ENCODE measurements around the gene HIPK2.

HIPK2 gene

DNA sequence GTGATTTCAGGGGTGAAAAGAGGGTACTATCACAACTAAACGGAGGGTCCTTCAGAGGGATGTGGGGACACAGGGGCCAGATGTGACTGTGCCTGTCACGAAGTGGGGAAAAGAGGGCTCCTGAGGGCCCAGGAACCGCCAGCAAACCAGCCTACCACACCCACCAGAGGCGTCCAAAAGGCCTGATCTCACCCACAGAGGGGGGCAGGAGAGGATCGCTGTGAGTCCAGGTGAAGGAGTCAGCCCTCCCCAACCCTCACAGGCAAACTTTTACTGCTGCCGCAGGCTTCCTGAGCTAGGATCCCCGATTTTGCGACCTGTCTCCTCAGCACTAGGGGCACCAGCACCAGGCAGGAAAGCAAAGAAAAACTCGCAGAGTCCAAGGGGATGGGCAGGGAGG lies 64.7 kb downstream of the HIPK2 start:
- DNase-seq = no peak

DNA sequence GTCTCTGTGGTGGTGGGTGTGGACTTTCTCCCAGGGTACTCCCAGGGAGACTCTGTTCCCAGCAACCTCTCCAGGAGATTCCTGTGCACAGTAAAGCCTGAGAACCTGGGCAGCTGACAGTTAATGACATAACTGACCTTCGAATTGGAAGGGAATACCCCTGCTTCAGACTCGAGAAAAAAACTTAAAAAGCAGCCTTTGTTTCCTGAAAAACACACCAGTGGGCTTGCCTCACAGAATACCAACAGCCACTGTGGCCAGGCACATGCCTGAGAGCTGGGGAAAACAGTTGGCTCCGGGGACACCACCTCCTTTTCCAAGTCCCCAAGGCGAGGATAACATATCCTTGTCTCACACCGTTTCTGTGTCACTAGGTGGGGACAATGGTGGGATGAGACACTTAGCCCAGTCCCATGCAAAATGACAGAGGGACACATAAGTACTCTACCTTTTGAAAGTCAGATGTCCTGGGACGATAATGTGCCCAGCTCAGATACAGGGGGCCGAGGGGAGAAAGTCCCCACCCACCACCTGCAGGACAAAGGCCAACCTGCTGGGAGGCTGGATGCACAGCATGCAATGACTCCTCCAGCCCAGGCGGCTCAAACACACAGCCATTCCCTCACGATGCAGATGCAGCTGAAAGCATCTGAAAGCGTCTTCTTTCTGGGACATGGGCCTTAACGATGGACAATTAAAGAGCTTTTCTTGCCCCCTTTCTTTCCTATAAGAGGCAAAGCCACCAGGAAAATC lies 65.6 kb downstream of the HIPK2 start:
- no peak for DNase-seq

DNA sequence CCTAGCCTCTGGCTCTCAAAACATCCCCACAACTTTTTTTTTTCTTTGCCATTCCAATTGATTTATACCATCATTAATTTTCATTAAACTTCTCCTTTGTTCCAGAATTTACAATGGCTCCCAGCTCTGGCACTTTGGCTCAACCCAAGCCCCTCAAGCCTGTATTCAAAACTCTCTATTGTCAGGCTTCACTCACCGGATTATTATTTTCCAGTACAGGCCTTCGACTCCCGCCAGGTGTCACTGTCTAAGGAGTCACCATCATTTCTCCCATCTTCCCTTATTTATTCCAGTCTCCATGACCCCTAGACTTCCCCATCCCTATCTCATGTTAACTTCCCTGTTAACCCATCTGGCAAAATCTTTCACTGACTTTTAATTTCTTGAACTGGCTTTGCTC lies 67.8 kb downstream of the HIPK2 start:
- no peak for DNase-seq

DNA sequence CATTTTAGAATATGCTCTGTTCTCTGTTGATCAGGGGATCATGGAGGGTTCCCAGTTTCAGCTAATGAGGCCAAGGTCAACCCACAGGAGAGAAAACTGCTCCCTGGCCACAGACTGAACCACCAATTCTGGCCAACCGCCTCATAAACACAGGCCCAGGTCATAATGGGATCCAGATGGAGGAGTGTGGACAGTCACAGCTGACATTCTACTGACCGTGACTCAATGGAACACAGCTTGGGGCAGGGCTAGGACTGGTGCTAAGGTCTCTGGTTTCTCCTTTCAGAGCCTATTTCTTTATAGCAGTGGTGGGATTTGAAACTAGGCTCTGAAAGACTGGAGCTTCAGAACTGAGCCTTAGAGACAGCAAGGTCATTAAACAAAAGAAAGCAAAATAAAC lies 68.3 kb downstream of the HIPK2 start:
- peak; percentile 48 for DNase-seq

DNA sequence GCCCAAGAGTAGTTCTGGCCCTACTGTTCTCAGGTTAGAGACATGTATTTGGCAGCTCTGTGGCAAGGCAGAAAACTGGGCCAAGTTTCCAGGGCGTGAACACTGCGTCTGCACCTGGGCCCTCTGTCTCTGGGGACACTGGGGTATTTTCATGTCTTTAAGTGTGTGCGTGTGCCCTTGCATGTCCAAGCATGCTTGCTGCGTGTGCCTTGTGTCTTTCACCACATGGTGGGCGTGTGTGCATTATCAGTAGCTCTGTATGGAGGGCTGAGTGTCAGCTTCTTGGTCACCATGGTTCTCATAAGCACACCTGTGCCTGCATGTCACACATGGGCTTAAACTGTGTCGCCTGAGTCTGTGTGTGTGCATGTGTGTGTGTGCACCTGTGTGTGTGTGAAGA lies 69.3 kb downstream of the HIPK2 start:
- DNase-seq = no peak

DNA sequence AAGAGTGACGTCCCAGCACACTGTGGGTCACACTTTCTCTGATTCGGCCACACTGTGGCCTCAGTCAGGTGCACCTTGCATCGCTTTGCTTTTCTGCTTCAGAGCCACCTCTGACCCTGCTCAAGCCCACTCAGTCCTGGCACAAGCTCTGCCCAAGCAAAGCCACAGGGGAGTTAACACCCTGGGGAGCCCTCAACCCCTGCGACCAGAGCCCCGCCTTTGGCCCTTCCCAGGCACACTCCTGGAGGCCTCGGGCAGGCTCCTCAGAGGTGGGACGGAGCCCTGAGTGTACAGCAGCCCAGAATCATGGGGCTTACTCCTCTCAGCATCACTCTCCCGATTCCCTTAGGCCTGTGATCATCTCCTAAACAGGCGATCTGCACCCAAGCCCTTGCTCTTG lies 71.0 kb downstream of the HIPK2 start:
- DNase-seq = no peak

DNA sequence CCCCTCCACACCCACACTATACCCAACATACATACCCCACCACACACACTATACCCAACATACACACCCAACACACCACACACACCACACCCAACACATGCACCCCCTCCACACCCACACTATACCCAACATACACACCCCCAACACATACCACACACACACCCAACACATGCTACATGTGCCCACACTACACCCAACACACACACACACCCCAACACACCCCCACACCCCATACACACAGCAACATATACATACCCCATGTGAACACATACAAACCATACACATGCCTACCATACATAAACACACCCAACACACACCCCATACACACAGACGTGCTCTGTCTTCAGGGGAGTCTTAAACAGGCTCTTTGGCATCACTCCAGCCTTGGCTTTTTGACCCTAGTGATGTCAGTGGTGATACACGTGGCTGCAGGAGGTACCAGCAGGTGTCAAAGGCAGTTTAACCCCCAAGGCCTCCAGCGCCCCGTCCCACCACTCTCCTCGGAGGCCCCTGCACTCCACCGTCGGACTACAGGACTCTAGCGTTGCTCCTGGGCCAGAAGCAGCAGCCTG lies 73.4 kb downstream of the HIPK2 start:
- DNase-seq = no peak

DNA sequence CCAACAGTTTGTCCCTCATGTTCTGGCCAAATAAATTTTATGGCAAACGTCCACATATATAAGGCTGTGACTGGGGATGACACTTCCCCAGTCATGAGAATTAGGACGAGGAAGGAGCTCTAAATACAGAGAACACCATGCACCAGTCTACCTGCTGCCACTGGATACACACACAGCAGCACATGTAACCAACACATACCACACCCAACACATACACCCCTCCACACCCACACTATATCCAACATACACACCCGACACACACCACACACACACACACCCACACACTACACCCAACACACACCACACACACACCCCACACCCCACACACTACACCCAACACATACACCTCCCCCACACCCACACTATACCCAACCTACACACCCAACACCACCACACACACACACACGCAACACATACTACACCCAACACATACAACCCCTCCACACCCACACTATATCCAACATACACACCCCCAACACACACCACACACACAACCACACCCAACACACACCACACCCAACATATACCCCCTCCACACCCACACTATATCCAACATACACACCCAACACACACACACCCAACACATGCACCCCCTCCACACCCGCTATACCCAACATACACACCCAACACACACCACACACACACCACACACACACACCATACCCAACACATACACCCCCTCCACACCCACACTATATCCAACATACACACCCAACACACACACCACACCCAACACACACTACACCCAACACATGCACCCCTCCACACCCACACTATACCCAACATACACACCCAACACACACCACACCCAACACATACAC lies 74.1 kb downstream of the HIPK2 start:
- no peak for DNase-seq

DNA sequence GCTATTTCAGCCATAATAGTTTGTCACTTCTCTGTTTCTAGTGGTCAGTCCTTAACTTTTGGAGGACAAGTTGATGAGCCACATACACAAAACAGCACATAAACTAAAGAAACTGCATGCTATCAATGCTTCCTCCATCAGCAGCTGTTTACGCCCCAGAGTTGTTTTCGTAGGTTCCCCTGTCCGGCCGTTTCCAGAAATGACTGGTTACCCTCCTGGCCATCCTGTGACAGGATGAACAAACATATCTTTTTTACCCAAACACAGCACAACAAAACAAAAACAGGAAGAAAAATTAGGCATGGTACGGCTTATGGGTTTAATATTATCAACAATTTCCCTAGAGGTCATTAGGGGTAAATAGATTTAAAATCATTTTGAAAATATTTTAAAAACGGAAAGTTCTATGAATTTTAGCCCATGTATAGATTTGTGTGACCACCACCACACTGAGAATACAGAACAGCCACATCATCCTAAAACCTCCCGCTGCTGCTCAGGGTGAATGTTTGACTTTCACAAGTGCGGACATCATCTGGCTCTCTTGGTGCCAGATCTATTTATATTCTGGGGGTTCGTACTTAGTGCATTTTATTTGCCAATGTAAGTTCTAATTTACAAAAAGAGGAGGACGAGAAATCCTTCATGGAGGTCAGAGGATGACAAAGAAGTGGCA lies 74.8 kb downstream of the HIPK2 start:
- DNase-seq = no peak

DNA sequence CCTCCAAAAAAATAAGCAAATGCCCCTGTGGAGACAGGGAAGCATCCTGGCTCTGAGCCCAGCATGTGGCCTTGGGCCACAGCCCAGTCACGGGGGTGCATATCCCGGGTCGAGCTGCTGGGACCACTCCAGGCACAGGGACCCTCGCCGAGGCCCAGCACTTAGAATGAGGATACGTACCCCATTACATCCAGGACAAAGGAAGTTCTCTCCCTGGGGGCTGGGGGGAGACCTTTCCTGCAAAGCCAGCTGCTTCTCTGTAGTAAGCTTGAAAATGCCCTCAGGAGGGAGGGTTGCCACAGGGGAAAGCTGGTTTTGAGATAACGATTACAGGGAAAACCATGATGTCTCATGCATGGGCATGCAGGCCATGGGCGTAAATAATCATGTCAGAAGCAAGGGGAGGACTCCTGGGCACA lies 75.5 kb downstream of the HIPK2 start:
- DNase-seq = no peak

DNA sequence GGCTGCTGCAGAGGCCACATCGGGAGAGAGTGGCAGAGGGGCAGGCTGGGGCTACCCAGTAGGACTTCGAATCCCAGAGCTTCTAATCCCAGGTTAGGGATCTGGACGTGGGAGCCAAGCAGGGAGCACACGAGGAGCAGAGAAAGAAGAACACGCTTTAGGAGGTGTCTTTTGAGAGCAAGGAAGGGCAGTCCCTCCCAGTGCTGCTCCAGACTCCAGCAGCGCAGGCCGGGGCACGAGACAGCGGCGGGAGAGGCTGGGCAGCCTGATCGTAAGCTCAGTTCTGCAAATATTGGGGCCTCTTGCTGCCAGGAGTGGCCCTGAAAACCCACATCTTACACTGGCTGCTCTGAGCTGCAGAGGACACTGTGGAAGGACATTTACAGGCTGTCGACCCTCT lies 75.9 kb downstream of the HIPK2 start:
- DNase-seq = no peak

DNA sequence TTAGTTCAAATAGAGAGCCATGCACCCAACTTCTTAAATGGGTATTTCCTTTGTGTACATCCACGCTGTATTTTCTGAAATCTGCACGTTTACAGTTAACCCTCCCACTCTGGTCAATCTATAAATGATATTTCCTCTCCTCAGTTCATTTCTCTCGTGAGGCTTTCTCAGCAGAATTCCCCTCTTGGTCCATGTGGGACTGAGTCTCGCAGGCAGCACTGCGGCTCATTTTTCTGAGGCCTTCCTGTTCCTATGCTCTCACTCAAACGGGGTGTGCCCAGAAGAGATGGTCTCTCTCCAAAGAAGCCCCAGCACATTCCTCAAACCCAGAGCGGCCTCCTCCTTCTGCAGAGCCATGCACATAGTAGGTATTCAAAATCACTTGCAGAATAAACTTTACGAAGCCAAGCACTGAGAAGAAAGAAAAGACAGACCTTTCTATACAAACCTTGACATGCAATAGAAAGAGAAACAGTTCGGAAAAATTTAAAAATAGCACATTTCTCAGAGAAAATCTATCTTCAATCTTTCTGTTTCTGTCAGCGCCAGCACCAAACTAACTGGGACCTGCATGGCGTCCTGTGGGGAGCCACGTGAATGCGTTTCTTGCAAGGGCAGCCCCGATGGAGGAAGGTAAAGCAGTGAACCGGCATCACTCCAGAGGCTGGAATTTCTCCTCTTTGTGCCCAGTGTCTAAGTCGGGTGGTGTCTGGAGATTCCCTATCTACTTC lies 77.1 kb downstream of the HIPK2 start:
- DNase-seq = no peak

DNA sequence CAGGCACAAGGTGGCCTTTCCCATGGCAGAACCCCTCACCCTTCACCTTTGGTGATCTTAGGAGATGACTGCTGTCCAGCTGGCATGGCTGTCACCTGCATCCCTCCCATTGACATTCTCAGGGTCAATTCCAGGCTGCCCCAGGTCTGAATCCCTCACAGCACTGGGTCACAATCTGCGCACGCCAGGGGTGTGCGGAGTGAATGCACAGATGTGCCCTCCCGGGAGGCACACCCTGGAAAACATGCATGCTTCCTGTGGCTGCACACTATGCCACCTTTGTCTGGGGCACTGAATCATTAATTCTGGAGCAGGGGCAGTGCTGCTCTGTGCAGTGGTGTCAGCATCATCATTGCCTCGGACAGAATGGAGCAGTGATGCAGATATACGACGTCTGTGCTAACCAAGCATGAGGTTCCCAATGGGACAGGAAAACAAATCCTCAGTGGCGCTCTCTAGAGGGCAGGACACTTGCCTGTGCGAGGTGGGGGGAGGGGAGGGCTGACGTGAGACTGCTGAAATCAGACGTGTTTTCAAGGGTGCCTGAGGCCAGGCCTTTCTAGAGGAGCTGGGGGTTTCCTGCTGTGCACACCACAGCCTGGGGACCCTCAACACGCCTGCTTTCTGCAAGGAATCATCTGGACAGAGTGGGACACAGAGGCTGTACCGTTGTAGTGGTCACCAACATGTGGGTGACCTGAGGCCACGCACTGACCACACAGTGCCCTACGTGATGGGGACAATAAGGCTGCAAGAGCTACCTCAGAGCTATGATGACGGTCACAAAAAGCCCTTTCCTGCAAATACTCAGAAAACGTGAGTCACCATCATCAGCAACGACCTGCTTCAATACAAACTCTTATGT lies 77.9 kb downstream of the HIPK2 start:
- DNase-seq = no peak

DNA sequence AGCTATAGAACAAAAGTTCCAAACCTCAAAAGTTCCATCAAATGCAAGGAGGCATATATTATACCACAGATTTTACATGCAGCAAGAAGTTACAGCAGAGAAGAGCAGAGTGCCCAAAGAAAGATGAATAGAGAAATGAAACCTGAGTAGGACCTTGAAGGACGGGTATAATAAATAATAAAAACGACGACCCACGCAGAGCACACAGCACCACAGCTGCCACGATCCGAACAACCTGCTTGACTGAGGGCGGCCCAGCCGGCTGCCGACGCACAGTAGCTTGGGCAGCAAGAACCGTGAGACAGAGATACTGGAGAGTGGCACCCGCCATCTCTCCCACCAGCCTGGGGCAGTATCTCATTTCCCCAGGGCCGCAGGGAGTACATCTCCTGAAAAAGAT lies 79.0 kb downstream of the HIPK2 start:
- DNase-seq = no peak

DNA sequence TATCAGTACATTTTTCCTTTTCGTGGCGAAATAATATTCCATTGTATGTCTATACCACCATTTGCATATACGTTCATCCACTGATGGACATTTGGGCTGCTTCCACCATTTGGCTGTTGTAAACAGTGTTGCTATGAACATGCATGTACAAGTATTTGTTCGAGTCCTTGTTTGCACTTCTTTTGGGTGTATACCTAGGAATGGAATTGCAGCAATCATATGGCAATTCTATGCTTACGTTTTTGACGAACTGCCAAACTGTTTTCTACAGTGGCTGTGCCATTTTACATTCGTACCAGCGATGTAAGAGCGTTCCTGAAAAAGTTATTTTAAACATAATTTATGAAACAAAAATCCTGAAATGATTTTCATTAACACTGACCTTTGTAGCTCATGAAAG lies 79.5 kb downstream of the HIPK2 start:
- DNase-seq = no peak

DNA sequence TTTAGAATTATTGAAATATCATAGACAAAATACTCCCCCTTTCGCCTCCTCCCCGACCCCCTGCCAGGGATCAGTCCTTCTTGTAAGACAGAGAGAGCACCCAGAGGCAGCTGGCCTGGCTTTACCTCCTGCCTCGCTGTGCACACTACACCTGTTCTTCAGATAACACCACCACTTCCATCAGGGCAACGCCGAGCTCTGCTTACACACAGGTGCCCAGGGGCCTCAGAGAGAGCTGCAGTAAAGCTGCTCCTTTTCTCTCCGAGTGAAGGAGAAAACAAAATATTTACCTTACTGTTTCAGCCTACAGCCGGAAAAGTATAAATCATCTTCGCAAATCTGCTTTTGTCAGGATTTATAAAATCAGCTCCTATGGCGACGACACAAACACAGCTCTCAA lies 80.7 kb downstream of the HIPK2 start:
- no peak for DNase-seq

DNA sequence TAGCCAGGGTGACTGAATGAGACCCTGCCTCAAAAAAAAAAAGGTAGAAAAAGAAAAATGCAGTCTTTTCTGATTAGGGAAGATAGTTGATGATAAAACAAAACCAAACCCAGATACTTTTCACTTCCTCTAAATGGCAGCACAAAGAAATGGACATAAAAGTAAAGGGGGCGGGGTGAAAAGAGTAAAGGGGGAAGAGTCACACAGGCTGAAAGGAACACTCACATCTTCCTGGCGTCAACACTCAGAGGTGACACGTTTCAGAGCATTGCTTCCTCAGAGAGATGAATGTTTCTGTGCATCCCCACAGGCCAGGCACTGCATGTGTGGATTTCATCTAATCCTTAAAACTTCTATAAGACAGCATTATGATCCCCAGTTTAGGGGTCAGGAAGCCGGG lies 81.2 kb downstream of the HIPK2 start:
- peak; percentile 30 for DNase-seq

DNA sequence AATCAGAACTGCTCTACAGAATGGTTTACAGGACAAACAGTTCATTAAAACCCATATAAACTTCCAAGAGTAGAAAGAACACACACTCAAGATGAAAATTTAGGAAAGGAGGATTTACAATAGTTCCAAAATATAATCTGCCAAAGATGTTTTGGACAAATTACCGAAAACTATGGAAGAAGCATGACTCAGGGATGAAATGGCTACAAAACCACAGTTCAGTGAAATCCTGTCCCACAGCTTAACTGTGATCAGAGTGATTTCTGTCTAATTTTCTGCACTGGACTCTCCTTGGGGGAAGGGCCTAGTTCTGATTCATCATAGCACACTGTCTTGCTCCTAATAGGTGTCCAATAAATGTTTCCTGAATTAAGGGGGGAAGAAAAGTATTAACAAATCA lies 82.2 kb downstream of the HIPK2 start:
- DNase-seq = peak; percentile 74

DNA sequence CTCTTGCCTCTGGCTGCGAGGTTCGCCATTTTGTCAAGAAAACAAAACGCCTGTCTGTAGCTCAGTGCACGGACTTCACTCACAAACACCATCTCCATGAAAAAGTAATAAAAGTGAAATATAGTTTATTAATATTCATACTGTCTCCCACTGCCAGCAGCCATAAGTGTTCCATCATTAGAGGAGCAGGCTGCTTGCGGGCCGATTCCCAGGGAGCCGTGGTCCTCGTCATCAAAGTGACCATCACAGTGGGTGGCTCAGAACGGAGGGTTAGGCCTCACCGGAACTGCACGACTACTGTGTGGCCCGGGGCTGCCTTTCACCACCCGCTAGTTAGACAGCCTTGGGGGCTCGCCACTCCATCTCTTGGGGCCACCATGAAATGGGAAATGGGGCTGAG lies 82.7 kb downstream of the HIPK2 start:
- DNase-seq = no peak

DNA sequence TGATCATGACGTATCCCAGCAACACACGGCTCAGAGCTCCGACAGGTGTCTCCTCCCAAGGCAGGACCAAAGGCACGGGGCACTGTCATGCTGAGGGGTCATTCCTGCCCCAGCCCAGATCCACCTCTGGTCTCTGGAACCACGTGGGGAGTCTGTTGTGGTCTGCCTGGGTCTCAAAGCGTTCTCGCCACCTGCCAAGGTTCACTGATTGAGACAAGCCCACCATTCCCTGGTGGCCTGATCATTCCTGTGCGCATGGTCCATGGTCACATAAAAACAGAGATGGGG lies 83.5 kb downstream of the HIPK2 start:
- no peak for DNase-seq

DNA sequence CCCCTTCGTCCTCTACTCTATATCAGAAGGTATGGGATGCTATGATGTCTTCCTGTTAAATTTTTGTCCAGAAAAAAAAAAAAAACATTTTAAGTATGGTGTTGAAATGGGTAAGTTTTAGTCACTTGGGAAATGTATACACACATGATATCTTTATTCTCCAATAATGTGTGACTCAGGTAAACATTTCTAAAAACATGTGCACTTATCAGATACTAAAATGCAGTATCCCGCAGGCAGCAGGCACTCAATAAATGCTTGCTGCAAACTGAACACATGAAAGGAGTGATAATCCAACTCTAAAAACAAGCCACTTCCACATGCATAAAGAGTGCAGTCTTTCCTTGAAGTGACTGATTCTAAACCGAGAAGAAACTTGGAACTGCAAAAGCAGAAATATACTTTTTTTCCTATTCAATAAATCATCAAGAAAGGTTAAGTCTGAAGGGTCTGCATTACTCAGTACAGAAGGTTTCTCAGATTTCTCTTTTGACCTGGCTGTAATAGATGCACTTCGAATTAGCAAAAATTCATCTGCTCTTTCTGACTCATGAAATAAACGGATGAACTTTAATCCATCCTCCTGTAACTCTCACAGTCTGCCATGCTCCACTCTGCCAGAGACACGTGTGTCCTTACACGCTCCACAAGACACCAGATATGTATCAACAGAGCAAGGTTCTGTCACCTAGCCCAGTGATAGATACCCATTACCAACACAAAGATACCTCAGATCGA lies 84.0 kb downstream of the HIPK2 start:
- DNase-seq = no peak
